DMS53 treated with DMSO at 0.1 percent for 48 hours (cell line): ENCODE data around the gene IFT25.

Source experiments
- DNase-seq: peaks from one replicate; lab custom pipeline; 2025; ENCODE audit not compliant: unreplicated experiment; lab: John Stamatoyannopoulos, UW

Gene IFT25

GRCh38 chr1:53957194-53957818 is 11.8 kb upstream of the IFT25 start:
- peak; percentile 94 for DNase-seq

- DNase-seq: peak; percentile 96
These were observed 11.0 kb upstream of the IFT25 start for GRCh38 chr1:53956308-53957168.

GRCh38 chr1:53954128-53954527 is 8.6 kb upstream of the IFT25 start:
- DNase-seq: no peak

GRCh38 chr1:53951697-53952096 is 6.2 kb upstream of the IFT25 start:
- no peak for DNase-seq

GRCh38 chr1:53949023-53949990 is 3.8 kb upstream of the IFT25 start:
- peak; percentile 13 for DNase-seq

- DNase-seq: no peak
These were observed 2.8 kb upstream of the IFT25 start for GRCh38 chr1:53948291-53948690.

- DNase-seq: no peak
These were observed 1.8 kb upstream of the IFT25 start for GRCh38 chr1:53947172-53947907.

- DNase-seq: no peak
These were observed 1.0 kb upstream of the IFT25 start, which contains the start of gene LRRC42 for GRCh38 chr1:53946252-53947171. Gene LRRC42 (plus strand): TSS chr1:53946350. CDS start chr1:53952000, 5,650 bp downstream.

GRCh38 chr1:53945183-53945432 is 391 bp downstream of the IFT25 start:
- no peak for DNase-seq

GRCh38 chr1:53944469-53945182 is 873 bp downstream of the IFT25 start:
- DNase-seq: no peak

- no peak for DNase-seq
These were observed 1.9 kb downstream of the IFT25 start for GRCh38 chr1:53943490-53944043.

GRCh38 chr1:53943090-53943489 is 2.4 kb downstream of the IFT25 start:
- DNase-seq: no peak

GRCh38 chr1:53942127-53942957 is 3.2 kb downstream of the IFT25 start:
- DNase-seq: no peak

- no peak for DNase-seq
These were observed 7.2 kb downstream of the IFT25 start for GRCh38 chr1:53938136-53938830.

GRCh38 chr1:53936430-53936829 is 9.1 kb downstream of the IFT25 start:
- DNase-seq: no peak

- DNase-seq: no peak
These were observed 11.2 kb downstream of the IFT25 start for GRCh38 chr1:53934170-53934765.

- DNase-seq: no peak
These were observed 14.0 kb downstream of the IFT25 start for GRCh38 chr1:53931523-53931922.
